ENCODE measurements around the gene HAGHL. TPM values are rescaled to one million over a fixed set of nuclear protein-coding genes. Genes with fewer than 3 reads are reported as not detected.
"Not testable (repeated sequence)": the region's sequence is repeated elsewhere in the genome, so short reads cannot be mapped to it uniquely, and the experiment has no call there.

Gene HAGHL
- total RNA-seq, 1 donor from 2014 or later: 1.0 TPM

DNA sequence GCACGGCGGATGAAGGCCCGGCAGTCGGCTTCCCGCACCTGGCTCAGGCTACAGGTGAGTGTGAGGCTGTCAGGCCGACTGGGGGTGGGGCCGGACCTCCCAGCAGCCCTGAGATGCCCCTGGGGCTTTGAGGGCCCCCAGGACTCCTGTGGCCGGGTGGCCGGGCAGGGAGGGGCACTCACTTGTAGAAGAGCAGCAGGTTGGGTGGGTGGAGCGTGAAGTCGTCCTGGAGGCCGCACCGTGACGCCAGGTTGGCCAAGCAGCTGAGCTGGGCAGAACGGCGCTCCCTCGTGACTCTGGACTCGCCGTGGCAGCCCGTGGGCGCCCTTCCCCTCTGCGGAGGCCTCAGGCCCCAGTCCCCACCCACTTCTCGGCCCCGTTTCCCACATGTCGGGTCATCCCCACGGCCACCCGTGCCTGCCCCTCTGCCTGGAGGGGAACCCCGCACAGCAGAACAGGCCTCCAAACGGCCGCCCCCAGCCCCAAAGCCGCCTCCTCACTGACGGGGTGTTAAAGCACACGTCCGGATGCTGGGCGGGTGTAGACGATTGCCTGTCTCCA, 48.4 kb downstream of the HAGHL start:
- no peaks in the 10 kb centered on the region for H3F3A ChIP-seq (ENCODE audit: low read depth)
- peaks cover 8% of the 10 kb centered on the region for H3K27me3 Mint-ChIP-seq (ENCODE audit: insufficient read depth, low read depth)
- no peak for DNase-seq (ENCODE audit: low spot score)
- H3K36me3 ChIP-seq: no peaks in the 10 kb centered on the region
- no peaks in the 10 kb centered on the region for H3K9me3 ChIP-seq (ENCODE audit: low read depth)
- no peak overlapping the region for H3K4me3 Mint-ChIP-seq
- H3K9ac ChIP-seq: no peak overlapping the region
- TF ChIP-seq EZH2phosphoT487 (IDR thresholded peaks at IDR 0.05) (no peak), EZH2 (IDR thresholded peaks at IDR 0.05) (no peak)
- TF ChIP-seq, protein P1, sequence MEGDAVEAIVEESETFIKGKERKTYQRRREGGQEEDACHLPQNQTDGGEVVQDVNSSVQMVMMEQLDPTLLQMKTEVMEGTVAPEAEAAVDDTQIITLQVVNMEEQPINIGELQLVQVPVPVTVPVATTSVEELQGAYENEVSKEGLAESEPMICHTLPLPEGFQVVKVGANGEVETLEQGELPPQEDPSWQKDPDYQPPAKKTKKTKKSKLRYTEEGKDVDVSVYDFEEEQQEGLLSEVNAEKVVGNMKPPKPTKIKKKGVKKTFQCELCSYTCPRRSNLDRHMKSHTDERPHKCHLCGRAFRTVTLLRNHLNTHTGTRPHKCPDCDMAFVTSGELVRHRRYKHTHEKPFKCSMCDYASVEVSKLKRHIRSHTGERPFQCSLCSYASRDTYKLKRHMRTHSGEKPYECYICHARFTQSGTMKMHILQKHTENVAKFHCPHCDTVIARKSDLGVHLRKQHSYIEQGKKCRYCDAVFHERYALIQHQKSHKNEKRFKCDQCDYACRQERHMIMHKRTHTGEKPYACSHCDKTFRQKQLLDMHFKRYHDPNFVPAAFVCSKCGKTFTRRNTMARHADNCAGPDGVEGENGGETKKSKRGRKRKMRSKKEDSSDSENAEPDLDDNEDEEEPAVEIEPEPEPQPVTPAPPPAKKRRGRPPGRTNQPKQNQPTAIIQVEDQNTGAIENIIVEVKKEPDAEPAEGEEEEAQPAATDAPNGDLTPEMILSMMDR (IDR thresholded peaks at IDR 0.05): no peak
- H3K27ac Mint-ChIP-seq: no peak overlapping the region
- H3K4me3 ChIP-seq: no peak overlapping the region
- no peak overlapping the region for H3K4me2 ChIP-seq
- H3K27ac ChIP-seq: no peak overlapping the region
- peaks cover 4% of the 10 kb centered on the region for H3K4me1 Mint-ChIP-seq
- no peaks in the 10 kb centered on the region for H4K20me1 ChIP-seq (ENCODE audit: low read depth)
- no peak overlapping the region for H2AFZ ChIP-seq (replicated peaks)
- peaks cover 24% of the 10 kb centered on the region for H3K27me3 ChIP-seq
- H3K36me3 Mint-ChIP-seq: no peaks in the 10 kb centered on the region
- no peaks in the 10 kb centered on the region for H3K4me1 ChIP-seq
- H3K79me2 ChIP-seq (ENCODE audit: low read depth): no peaks in the 10 kb centered on the region
- H3K9me3 Mint-ChIP-seq: no peaks in the 10 kb centered on the region

DNA sequence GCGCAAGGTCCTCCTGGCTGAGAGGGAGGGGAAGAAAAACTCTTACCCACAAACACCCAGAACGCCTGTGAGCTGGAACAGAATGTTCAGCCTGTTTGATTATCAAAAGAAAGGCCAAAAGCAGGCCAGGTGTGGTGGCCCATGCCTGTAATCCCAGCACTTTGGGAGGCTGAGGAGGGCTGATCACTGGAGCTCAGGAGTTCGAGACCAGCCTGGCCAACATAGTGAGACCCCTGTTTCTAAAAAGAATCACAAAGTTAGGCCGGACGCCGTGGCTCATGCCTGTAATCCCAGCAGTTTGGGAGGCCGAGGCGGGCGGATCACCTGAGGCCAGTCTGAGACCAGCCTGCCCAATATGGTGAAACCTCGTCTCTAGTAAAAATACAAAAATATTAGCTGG, 49.4 kb downstream of the HAGHL start:
- not testable (repeated sequence) for H3K9ac ChIP-seq; H3K9me3 ChIP-seq (ENCODE audit: low read depth); H3K4me1 Mint-ChIP-seq; H3K27me3 Mint-ChIP-seq (ENCODE audit: insufficient read depth, low read depth); H3F3A ChIP-seq (ENCODE audit: low read depth); H3K4me3 Mint-ChIP-seq; H2AFZ ChIP-seq (replicated peaks); H3K79me2 ChIP-seq (ENCODE audit: low read depth); H3K27ac Mint-ChIP-seq; H3K9me3 Mint-ChIP-seq; DNase-seq (ENCODE audit: low spot score); H3K4me2 ChIP-seq; H3K4me1 ChIP-seq; H3K36me3 ChIP-seq; H4K20me1 ChIP-seq (ENCODE audit: low read depth); H3K4me3 ChIP-seq; H3K36me3 Mint-ChIP-seq; H3K27ac ChIP-seq
- peaks cover 33% of the 10 kb centered on the region for H3K27me3 ChIP-seq

DNA sequence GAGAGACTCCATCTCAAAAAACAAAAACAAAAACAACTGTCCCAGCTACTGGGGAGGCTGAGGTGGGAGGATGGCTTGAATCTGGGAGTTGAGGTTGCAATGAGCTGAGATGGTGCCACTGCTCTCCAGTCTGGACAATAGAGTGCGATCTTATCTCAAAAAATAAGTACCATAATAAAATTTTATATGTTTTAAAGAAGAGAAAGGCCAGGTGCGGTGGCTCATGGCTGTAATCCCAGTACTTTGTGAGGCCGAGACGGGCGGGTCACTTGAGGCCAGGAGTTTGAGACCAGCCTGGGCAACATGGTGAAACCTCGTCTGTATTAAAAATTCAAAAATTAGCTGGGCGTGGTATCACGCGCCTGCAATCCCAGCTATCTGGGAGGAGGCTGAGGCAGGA, 49.9 kb downstream of the HAGHL start:
- no peaks in the 10 kb centered on the region for H3F3A ChIP-seq (ENCODE audit: low read depth)
- H3K36me3 ChIP-seq: no peaks in the 10 kb centered on the region
- no peak overlapping the region for H2AFZ ChIP-seq (replicated peaks)
- no peak overlapping the region for H3K27ac ChIP-seq
- no peaks in the 10 kb centered on the region for H3K9me3 ChIP-seq (ENCODE audit: low read depth)
- no peak overlapping the region for H3K4me3 ChIP-seq
- H4K20me1 ChIP-seq (ENCODE audit: low read depth): no peaks in the 10 kb centered on the region
- no peaks in the 10 kb centered on the region for H3K36me3 Mint-ChIP-seq
- TF ChIP-seq EZH2phosphoT487 (IDR thresholded peaks at IDR 0.05) (no peak), EZH2 (IDR thresholded peaks at IDR 0.05) (no peak)
- TF ChIP-seq, protein P1 (IDR thresholded peaks at IDR 0.05): no peak
- H3K9me3 Mint-ChIP-seq: no peaks in the 10 kb centered on the region
- H3K4me1 ChIP-seq: no peaks in the 10 kb centered on the region
- no peak overlapping the region for H3K27ac Mint-ChIP-seq
- H3K9ac ChIP-seq: no peak overlapping the region
- no peak overlapping the region for H3K4me3 Mint-ChIP-seq
- DNase-seq (ENCODE audit: low spot score): no peak
- peaks cover 38% of the 10 kb centered on the region for H3K27me3 ChIP-seq
- no peak overlapping the region for H3K4me2 ChIP-seq
- H3K4me1 Mint-ChIP-seq: peaks cover 4% of the 10 kb centered on the region
- H3K27me3 Mint-ChIP-seq (ENCODE audit: insufficient read depth, low read depth): peaks cover 9% of the 10 kb centered on the region
- H3K79me2 ChIP-seq (ENCODE audit: low read depth): no peaks in the 10 kb centered on the region

DNA sequence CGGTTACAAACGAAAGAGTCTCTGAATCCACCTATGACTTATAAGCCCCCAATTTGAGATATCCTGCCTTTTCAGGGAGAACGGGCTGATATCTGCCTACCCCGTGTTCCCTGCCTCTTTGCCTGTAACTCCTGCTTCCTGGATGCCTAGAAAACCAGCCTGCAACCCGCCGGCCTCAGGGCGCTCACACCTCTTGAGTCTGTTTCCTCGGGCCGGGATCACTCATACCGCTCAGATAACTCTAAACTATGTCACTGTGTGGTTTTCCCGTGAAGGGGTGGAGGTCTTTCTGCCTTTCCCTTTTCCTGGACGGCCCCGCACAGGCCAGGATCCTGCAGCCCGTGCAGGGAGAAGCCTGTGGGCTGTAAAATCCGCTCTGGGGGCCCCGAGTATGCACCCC, 50.9 kb downstream of the HAGHL start:
- peak overlapping the region; percentile 76 for H3K27ac Mint-ChIP-seq
- H3K36me3 ChIP-seq: no peaks in the 10 kb centered on the region
- no peak overlapping the region for H2AFZ ChIP-seq (replicated peaks)

More for the DNA sequence above, 50.9 kb downstream of the HAGHL start:
- no peak overlapping the region for H3K4me3 Mint-ChIP-seq
- H3K9me3 ChIP-seq (ENCODE audit: low read depth): no peaks in the 10 kb centered on the region
- H3K36me3 Mint-ChIP-seq: no peaks in the 10 kb centered on the region
- H3K4me1 ChIP-seq: no peaks in the 10 kb centered on the region
- no peak for DNase-seq (ENCODE audit: low spot score)
- no peak overlapping the region for H3K9ac ChIP-seq
- no peaks in the 10 kb centered on the region for H3K9me3 Mint-ChIP-seq
- H3K27ac ChIP-seq: no peak overlapping the region
- no peak overlapping the region for H3K4me3 ChIP-seq
- H4K20me1 ChIP-seq (ENCODE audit: low read depth): no peaks in the 10 kb centered on the region
- H3K79me2 ChIP-seq (ENCODE audit: low read depth): no peaks in the 10 kb centered on the region
- H3F3A ChIP-seq (ENCODE audit: low read depth): no peaks in the 10 kb centered on the region
- peaks cover 42% of the 10 kb centered on the region for H3K27me3 ChIP-seq
- H3K4me2 ChIP-seq: no peak overlapping the region
- peaks cover 4% of the 10 kb centered on the region for H3K4me1 Mint-ChIP-seq
- H3K27me3 Mint-ChIP-seq (ENCODE audit: insufficient read depth, low read depth): peaks cover 12% of the 10 kb centered on the region
- TF ChIP-seq EZH2 (IDR thresholded peaks at IDR 0.05) (no peak), EZH2phosphoT487 (IDR thresholded peaks at IDR 0.05) (no peak)
- TF ChIP-seq, protein P1 (IDR thresholded peaks at IDR 0.05): no peak
